NB4 (cell line): Measurements from ENCODE around the gene STK32B.
A peak's percentile ranks its signal among the peaks of the same experiment; 100 is the strongest.

ENCODE experiments used
- DNase-seq: peaks from one replicate; pipeline ENCODE4 v3.0.0; 2010; ENCODE audit warnings: low read depth
- H3K4me3 ChIP-seq: one replicate; pipeline ENCODE4 v1.5.1; 2011; ENCODE audit warnings: mild to moderate bottlenecking, low read depth, low read length, moderate library complexity
- MAX ChIP-seq: IDR thresholded peaks from 2 replicates; pipeline ENCODE4 v1.6.1; 2011; ENCODE audit warnings: low read depth, low read length
- MYC ChIP-seq: IDR thresholded peaks from 2 replicates; pipeline ENCODE4 v1.6.1; 2011; ENCODE audit warnings: low read depth, low read length
- POLR2A ChIP-seq: IDR thresholded peaks from 2 replicates; pipeline ENCODE4 v1.6.1; 2011; ENCODE audit warnings: mild to moderate bottlenecking; ENCODE audit not compliant: insufficient read length; ENCODE audit errors: extremely low read depth
- TF ChIP-seq, protein P1 (sequence below): IDR thresholded peaks from one replicate; pipeline ENCODE4 v1.5.1; 2012; ENCODE audit warnings: low read depth, low read length

The STK32B gene

DNA sequence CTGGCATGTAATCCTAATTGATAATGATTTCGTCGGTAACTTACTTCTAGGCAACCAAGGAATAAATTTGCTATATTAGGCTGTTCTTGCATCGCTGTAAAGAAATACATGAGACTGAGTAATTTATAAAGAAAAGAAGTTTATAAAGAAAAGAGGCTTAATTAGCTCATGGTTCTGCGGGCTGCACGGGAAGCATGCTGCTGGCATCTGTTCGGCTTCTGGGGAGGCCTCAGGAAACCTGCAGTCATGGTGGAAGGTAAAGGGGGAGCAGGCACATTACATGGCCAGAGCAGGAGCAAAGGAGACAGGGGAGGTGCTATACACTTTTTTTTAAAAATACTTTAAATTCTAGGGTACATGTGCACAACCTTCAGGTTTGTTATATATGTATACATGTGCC is 290.2 kb downstream of the STK32B start:
- TF ChIP-seq POLR2A: no peak
- TF ChIP-seq, protein P1, sequence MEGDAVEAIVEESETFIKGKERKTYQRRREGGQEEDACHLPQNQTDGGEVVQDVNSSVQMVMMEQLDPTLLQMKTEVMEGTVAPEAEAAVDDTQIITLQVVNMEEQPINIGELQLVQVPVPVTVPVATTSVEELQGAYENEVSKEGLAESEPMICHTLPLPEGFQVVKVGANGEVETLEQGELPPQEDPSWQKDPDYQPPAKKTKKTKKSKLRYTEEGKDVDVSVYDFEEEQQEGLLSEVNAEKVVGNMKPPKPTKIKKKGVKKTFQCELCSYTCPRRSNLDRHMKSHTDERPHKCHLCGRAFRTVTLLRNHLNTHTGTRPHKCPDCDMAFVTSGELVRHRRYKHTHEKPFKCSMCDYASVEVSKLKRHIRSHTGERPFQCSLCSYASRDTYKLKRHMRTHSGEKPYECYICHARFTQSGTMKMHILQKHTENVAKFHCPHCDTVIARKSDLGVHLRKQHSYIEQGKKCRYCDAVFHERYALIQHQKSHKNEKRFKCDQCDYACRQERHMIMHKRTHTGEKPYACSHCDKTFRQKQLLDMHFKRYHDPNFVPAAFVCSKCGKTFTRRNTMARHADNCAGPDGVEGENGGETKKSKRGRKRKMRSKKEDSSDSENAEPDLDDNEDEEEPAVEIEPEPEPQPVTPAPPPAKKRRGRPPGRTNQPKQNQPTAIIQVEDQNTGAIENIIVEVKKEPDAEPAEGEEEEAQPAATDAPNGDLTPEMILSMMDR: no peak
- TF ChIP-seq MYC: no peak
- TF ChIP-seq MAX: no peak
- H3K4me3 ChIP-seq: no peak overlapping the region
- DNase-seq: no peak

DNA sequence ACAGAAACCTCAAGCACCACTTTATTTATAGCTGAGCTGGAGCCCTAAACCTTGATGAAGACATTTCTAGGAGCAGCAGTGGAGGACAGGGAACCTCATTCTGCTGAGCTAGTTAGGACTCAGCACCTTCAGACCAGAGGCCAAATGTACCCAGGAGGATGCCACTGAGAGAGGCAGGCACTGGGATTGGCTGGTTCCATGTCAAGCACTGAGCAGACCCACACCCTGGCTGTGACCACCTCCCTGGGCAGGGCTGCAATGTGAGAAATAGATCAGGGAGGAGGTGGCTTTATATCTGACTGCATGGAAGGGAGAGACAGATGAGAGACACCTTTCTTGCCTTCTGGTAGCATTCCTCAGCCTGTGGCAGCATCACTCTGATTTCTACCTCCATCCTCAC is 304.6 kb downstream of the STK32B start:
- H3K4me3 ChIP-seq: no peak overlapping the region
- no peak for DNase-seq
- TF ChIP-seq MYC (no peak), MAX (no peak), POLR2A (no peak)
- TF ChIP-seq, protein P1: no peak

DNA sequence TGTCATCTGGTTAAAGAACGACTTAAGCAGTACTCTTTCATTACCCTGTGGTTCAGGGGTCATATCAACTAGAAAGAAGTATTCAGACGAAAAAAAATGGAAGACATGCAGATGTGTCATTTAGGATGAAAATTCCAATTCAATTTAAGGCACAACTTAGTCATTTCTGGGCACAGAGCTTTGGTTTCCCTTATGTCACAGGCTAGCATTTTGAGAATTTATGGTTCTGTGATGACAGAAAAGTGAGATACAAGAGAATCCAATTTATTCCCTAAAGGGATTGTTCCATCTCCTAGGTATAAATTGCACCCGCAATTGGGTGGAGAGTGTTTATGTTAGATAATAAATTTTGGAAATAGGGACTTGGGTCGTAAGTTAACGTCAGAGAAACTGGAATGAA is 306.6 kb downstream of the STK32B start:
- TF ChIP-seq MYC: no peak
- TF ChIP-seq, protein P1: no peak
- no peak for TF ChIP-seq POLR2A
- TF ChIP-seq MAX: no peak
- DNase-seq: no peak

DNA sequence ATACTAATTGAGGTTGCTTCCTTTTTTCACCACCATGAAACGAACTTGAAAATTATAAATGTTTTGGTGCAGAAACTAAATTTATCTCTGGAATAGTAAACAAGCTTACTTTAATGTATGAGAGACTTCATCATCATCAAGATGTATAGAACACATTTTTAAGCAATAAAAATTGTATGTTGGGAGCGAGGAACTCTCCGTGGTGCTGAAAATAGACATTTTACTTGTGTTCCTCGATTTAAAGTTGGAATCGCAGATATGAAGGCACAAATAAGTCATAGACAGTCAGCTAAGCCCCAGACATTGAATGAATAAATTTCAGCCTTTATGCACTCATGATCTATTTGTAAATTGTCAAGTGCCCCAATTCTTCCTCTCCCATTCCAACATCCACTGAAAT is 310.7 kb downstream of the STK32B start:
- no peak overlapping the region for H3K4me3 ChIP-seq
- DNase-seq: peak; percentile 48
- TF ChIP-seq MAX: no peak
- TF ChIP-seq MYC: no peak
- TF ChIP-seq POLR2A: no peak
- TF ChIP-seq, protein P1: no peak

More for the DNA sequence above, 306.6 kb downstream of the STK32B start:
- no peak overlapping the region for H3K4me3 ChIP-seq

GRCh38 chr4:5364406-5364805 is 313.1 kb downstream of the STK32B start:
- DNase-seq: no peak

DNA sequence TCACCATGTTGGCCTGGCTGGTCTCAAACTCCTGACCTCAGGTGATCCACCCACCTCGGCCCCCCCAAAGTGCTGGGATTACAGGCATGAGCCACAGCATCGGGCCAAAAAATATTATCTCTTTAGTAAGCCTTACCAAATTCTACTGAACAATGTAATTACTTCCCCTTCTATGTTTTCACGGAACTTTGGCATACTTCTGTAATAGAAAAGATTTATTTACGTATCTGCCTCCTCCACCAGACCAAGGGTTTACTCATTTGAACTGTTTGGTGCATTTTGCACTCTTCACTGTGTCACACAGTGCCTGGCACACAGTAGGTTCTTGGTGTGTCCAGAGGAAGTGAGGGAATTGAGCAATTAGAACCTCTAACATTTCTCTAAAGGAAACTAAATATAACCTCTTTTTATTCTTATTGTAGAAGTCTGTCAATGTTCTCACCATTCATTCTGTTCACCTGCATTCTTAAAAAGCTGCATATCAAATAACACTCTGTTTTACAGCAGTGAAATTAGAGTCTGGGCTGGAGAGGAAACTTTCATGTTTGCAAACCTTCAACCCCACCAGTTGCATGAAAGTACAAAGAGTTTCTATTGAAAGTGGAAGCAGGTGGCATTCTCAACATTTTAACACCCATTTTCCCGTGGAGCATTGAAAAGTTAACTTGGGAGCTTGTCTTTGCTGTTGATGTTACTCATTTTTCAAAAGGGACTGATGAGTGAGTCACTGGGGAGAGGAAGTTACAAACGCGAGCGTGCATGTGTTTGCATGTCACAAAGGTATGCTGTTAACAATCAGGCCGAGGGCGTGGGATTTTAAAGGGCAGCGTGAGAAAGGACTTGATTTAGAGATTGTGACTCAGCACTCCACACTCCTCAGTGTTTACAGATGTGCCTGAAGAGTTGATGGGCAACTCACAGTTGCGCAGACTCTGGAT is 314.1 kb downstream of the STK32B start:
- TF ChIP-seq, protein P1: no peak
- TF ChIP-seq MYC: no peak
- TF ChIP-seq MAX: no peak
- TF ChIP-seq POLR2A: no peak
- peak; percentile 19 for DNase-seq

More at GRCh38 chr4:5364406-5364805, 313.1 kb downstream of the STK32B start:
- TF ChIP-seq MAX: no peak
- no peak overlapping the region for H3K4me3 ChIP-seq

More for the DNA sequence above, 314.1 kb downstream of the STK32B start:
- no peak overlapping the region for H3K4me3 ChIP-seq
